ENCODE measurements around the gene CPNE6. TPM values are rescaled to one million over a fixed set of nuclear protein-coding genes. Genes with fewer than 3 reads are reported as not detected.
A peak's percentile ranks its signal among the peaks of the same experiment; 100 is the strongest.

CPNE6 gene
- total and polyA plus RNA-seq, 5 donors from 2014 or later, result not detected

DNA sequence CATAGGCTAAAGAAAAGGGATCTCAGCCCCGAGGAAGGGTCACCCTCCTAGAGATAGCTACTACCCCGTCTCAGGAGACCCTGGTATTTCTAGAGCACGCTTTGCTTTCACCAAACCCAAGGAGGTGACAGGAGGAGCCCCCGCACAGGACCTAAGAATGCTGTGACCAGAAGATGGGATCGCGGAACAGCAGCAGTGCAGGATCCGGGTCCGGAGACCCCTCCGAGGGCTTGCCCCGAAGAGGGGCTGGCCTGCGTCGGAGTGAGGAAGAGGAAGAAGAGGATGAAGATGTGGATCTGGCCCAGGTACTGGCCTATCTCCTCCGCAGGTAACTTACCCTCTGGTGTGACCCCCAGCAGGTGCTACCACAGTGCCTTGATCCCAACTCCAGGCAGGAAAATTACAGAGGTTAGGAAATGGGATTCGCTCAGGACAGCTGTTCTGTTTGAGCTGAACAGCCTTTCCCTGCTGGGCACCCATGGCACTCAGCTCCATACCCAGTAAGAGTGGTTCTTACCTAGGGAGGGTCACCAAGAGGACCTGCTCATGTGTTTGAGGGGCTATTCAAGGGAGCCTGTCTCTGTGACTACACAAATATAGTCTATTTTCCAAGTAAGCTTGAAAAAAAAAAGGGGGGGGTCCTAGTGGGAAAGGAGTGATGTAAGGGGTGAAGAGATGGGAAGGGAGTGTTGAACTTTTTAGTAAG, 44.2 kb downstream of the CPNE6 start:
- ATAC-seq (ENCODE audit: low read depth in 2 of 2) (no peak), DNase-seq (no peak)
- Mint-ChIP-seq H3K4me3 (peak overlapping the region; percentile 92 to 97 (median 94)), H3K4me1 (peaks cover 6 to 47% (median 23%) of the 10 kb centered on the region in 4 donors), H3K27ac (peak overlapping the region; percentile 98 to 100 (median 100)), H3K9me3 (no peaks in the 10 kb centered on the region), H3K36me3 (peaks cover 27% of the 10 kb centered on the region), H3K27me3 (no peaks in the 10 kb centered on the region)
- Histone ChIP-seq H3K27me3 (ENCODE audit: control insufficient read depth, insufficient read depth, low read length) (no peaks in the 10 kb centered on the region), H3K27ac (ENCODE audit: insufficient read depth, low read length, poor library complexity, severe bottlenecking) (peak overlapping the region; percentile 100), H3K9me3 (ENCODE audit: control insufficient read depth in 2 of 2, low read length in 2 of 2) (no peaks in the 10 kb centered on the region), H3K36me3 (ENCODE audit: control insufficient read depth, insufficient read depth, low read length) (peaks cover 37% of the 10 kb centered on the region), H3K4me3 (ENCODE audit: low read depth, low read length) (peak overlapping the region; percentile 96), H3K4me1 (ENCODE audit: control insufficient read depth, insufficient read depth, low read length, poor library complexity, severe bottlenecking) (peaks cover 31% of the 10 kb centered on the region)

DNA sequence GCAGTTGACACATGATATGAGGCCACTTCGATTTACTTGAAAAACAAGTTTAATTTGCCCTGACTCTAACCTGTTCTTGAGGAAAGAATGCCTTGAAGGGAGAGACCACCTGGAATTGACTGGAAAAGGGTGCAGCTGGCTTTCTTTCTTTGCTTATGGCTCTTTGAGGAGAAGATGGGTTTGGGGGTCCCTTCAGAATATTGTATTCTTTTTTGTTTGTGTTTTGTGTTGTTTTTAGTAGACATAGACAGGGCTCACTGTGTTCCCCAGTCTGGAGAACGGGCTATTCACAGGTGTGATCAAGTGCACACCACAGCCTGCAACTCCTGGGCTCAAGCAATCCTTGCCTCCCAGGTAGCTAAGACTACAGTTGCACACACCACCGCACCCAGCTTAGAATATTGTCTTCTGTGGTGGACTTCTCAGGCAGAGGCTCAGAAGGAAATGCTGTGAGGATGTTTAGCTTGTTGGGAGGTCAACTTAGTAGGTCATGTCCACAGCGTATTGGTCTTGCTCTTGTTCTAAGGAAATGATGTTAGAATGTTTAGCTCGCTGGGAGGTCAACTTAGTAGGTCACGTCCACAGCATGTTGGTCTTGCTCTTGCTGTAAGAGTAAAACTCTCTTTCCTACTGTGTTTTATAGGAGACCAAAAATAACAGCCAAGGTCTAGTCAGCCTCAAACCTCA, 44.9 kb downstream of the CPNE6 start:
- Mint-ChIP-seq H3K27me3 (no peaks in the 10 kb centered on the region), H3K4me1 (peaks cover 6 to 47% (median 23%) of the 10 kb centered on the region in 4 donors), H3K27ac (peak overlapping the region; percentile 98 to 100 (median 100)), H3K36me3 (peaks cover 27% of the 10 kb centered on the region), H3K4me3 (peak overlapping the region; percentile 92 to 97 (median 94)), H3K9me3 (no peaks in the 10 kb centered on the region)
- Histone ChIP-seq H3K27ac (ENCODE audit: insufficient read depth, low read length, poor library complexity, severe bottlenecking) (peak overlapping the region; percentile 100), H3K27me3 (ENCODE audit: control insufficient read depth, insufficient read depth, low read length) (no peaks in the 10 kb centered on the region), H3K4me3 (ENCODE audit: low read depth, low read length) (peak overlapping the region; percentile 96), H3K9me3 (ENCODE audit: control insufficient read depth in 2 of 2, low read length in 2 of 2) (no peaks in the 10 kb centered on the region), H3K4me1 (ENCODE audit: control insufficient read depth, insufficient read depth, low read length, poor library complexity, severe bottlenecking) (peaks cover 31% of the 10 kb centered on the region), H3K36me3 (ENCODE audit: control insufficient read depth, insufficient read depth, low read length) (peaks cover 44% of the 10 kb centered on the region)
- no peak for DNase-seq
- ATAC-seq (ENCODE audit: low read depth in 2 of 2), result no peak

GRCh38 chr14:24117179-24117578, 45.8 kb downstream of the CPNE6 start:
- Mint-ChIP-seq H3K9me3 (no peaks in the 10 kb centered on the region), H3K27ac (no peak overlapping the region), H3K4me1 (peaks cover 6 to 46% (median 23%) of the 10 kb centered on the region in 4 donors), H3K27me3 (no peaks in the 10 kb centered on the region), H3K36me3 (peaks cover 31% of the 10 kb centered on the region), H3K4me3 (peak overlapping the region in 1 of 4 donors; percentile 21)
- DNase-seq, result no peak
- Histone ChIP-seq H3K9me3 (ENCODE audit: control insufficient read depth in 2 of 2, low read length in 2 of 2) (no peaks in the 10 kb centered on the region), H3K27me3 (ENCODE audit: control insufficient read depth, insufficient read depth, low read length) (no peaks in the 10 kb centered on the region), H3K27ac (ENCODE audit: insufficient read depth, low read length, poor library complexity, severe bottlenecking) (no peak overlapping the region), H3K4me1 (ENCODE audit: control insufficient read depth, insufficient read depth, low read length, poor library complexity, severe bottlenecking) (peaks cover 31% of the 10 kb centered on the region), H3K4me3 (ENCODE audit: low read depth, low read length) (peak overlapping the region; percentile 96), H3K36me3 (ENCODE audit: control insufficient read depth, insufficient read depth, low read length) (peaks cover 51% of the 10 kb centered on the region)
- no peak for ATAC-seq (ENCODE audit: low read depth in 2 of 2)

GRCh38 chr14:24119691-24120090, 48.3 kb downstream of the CPNE6 start:
- Mint-ChIP-seq H3K27me3 (no peaks in the 10 kb centered on the region), H3K36me3 (peaks cover 48% of the 10 kb centered on the region), H3K4me3 (peak overlapping the region in 2 of 4 donors; percentile 53 to 68), H3K4me1 (peaks cover 6 to 44% (median 23%) of the 10 kb centered on the region in 4 donors), H3K9me3 (no peaks in the 10 kb centered on the region), H3K27ac (no peak overlapping the region)
- no peak for ATAC-seq (ENCODE audit: low read depth in 2 of 2)
- Histone ChIP-seq H3K27me3 (ENCODE audit: control insufficient read depth, insufficient read depth, low read length) (no peaks in the 10 kb centered on the region), H3K9me3 (ENCODE audit: control insufficient read depth in 2 of 2, low read length in 2 of 2) (no peaks in the 10 kb centered on the region), H3K36me3 (ENCODE audit: control insufficient read depth, insufficient read depth, low read length) (peaks cover 70% of the 10 kb centered on the region), H3K27ac (ENCODE audit: insufficient read depth, low read length, poor library complexity, severe bottlenecking) (no peak overlapping the region), H3K4me1 (ENCODE audit: control insufficient read depth, insufficient read depth, low read length, poor library complexity, severe bottlenecking) (peaks cover 24% of the 10 kb centered on the region), H3K4me3 (ENCODE audit: low read depth, low read length) (no peak overlapping the region)
- no peak for DNase-seq

- no peak for DNase-seq
- Histone ChIP-seq H3K27me3 (ENCODE audit: control insufficient read depth, insufficient read depth, low read length) (no peaks in the 10 kb centered on the region), H3K27ac (ENCODE audit: insufficient read depth, low read length, poor library complexity, severe bottlenecking) (no peak overlapping the region), H3K4me1 (ENCODE audit: control insufficient read depth, insufficient read depth, low read length, poor library complexity, severe bottlenecking) (peaks cover 13% of the 10 kb centered on the region), H3K36me3 (ENCODE audit: control insufficient read depth, insufficient read depth, low read length) (peaks cover 70% of the 10 kb centered on the region), H3K4me3 (ENCODE audit: low read depth, low read length) (no peak overlapping the region), H3K9me3 (ENCODE audit: control insufficient read depth in 2 of 2, low read length in 2 of 2) (no peaks in the 10 kb centered on the region)
- Mint-ChIP-seq H3K4me1 (peaks cover 6 to 31% (median 13%) of the 10 kb centered on the region in 4 donors), H3K36me3 (peaks cover 51% of the 10 kb centered on the region), H3K27ac (no peak overlapping the region), H3K4me3 (no peak overlapping the region), H3K27me3 (no peaks in the 10 kb centered on the region), H3K9me3 (no peaks in the 10 kb centered on the region)
- no peak for ATAC-seq (ENCODE audit: low read depth in 2 of 2)
Measured at GRCh38 chr14:24121210-24121609, 49.8 kb downstream of the CPNE6 start.

DNA sequence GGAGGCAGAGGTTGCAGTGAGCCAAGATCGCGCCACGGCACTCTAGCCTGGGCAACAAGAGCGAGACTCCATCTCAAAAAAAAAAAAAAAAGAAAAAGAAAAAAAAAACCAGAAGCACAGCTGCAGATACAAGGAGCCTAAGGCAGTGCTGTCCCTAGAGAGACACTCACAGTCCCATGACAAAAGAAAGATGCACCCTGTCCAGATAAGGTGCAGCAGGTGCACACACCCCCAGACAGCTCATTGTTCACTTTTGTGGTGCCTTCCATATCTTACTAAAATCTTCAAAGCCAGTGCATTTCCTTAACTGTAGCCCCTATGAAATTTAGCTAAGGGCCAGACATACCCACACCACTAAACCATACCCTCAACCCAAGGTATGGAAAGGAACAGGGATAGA, 51.1 kb downstream of the CPNE6 start:
- Histone ChIP-seq H3K4me1 (ENCODE audit: control insufficient read depth, insufficient read depth, low read length, poor library complexity, severe bottlenecking) (peaks cover under 1% of the 10 kb centered on the region), H3K9me3 (ENCODE audit: control insufficient read depth in 2 of 2, low read length in 2 of 2) (no peaks in the 10 kb centered on the region), H3K4me3 (ENCODE audit: low read depth, low read length) (no peak overlapping the region), H3K27me3 (ENCODE audit: control insufficient read depth, insufficient read depth, low read length) (no peaks in the 10 kb centered on the region), H3K27ac (ENCODE audit: insufficient read depth, low read length, poor library complexity, severe bottlenecking) (no peak overlapping the region), H3K36me3 (ENCODE audit: control insufficient read depth, insufficient read depth, low read length) (peaks cover 63% of the 10 kb centered on the region)
- Mint-ChIP-seq H3K9me3 (no peaks in the 10 kb centered on the region), H3K36me3 (peaks cover 44% of the 10 kb centered on the region), H3K27me3 (no peaks in the 10 kb centered on the region), H3K4me3 (no peak overlapping the region), H3K27ac (no peak overlapping the region), H3K4me1 (peaks cover 0 to 19% (median 5%) of the 10 kb centered on the region in 4 donors)
- DNase-seq (no peak), ATAC-seq (ENCODE audit: low read depth in 2 of 2) (no peak)

GRCh38 chr14:24122898-24123297, 51.5 kb downstream of the CPNE6 start:
- no peaks in the 10 kb centered on the region for H3K9me3 ChIP-seq (ENCODE audit: control insufficient read depth in 2 of 2, low read length in 2 of 2)
- Mint-ChIP-seq H3K27me3 (no peaks in the 10 kb centered on the region), H3K36me3 (peaks cover 40% of the 10 kb centered on the region), H3K27ac (no peak overlapping the region), H3K9me3 (no peaks in the 10 kb centered on the region), H3K4me1 (peaks cover 0 to 16% (median 3%) of the 10 kb centered on the region in 4 donors), H3K4me3 (no peak overlapping the region)
- peaks cover 58% of the 10 kb centered on the region for H3K36me3 ChIP-seq (ENCODE audit: control insufficient read depth, insufficient read depth, low read length)
- no peaks in the 10 kb centered on the region for H3K27me3 ChIP-seq (ENCODE audit: control insufficient read depth, insufficient read depth, low read length)
- no peak overlapping the region for H3K27ac ChIP-seq (ENCODE audit: insufficient read depth, low read length, poor library complexity, severe bottlenecking)
- DNase-seq (no peak), ATAC-seq (ENCODE audit: low read depth in 2 of 2) (no peak)
- no peak overlapping the region for H3K4me3 ChIP-seq (ENCODE audit: low read depth, low read length)
- H3K4me1 ChIP-seq (ENCODE audit: control insufficient read depth, insufficient read depth, low read length, poor library complexity, severe bottlenecking), result no peaks in the 10 kb centered on the region
